Measurements from ENCODE around the gene PLK3.
"Not testable (repeated sequence)": the region's sequence is repeated elsewhere in the genome, so short reads cannot be mapped to it uniquely, and the experiment has no call there.

PLK3 gene

GRCh38 chr1:44821240-44821715 lies 21.1 kb downstream of the PLK3 start:
- TF ChIP-seq, protein P1, sequence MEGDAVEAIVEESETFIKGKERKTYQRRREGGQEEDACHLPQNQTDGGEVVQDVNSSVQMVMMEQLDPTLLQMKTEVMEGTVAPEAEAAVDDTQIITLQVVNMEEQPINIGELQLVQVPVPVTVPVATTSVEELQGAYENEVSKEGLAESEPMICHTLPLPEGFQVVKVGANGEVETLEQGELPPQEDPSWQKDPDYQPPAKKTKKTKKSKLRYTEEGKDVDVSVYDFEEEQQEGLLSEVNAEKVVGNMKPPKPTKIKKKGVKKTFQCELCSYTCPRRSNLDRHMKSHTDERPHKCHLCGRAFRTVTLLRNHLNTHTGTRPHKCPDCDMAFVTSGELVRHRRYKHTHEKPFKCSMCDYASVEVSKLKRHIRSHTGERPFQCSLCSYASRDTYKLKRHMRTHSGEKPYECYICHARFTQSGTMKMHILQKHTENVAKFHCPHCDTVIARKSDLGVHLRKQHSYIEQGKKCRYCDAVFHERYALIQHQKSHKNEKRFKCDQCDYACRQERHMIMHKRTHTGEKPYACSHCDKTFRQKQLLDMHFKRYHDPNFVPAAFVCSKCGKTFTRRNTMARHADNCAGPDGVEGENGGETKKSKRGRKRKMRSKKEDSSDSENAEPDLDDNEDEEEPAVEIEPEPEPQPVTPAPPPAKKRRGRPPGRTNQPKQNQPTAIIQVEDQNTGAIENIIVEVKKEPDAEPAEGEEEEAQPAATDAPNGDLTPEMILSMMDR (IDR thresholded peaks at IDR 0.05; ENCODE audit: low read depth, low read length): no peak
- DNase-seq (ENCODE audit: extremely low read depth, low read depth): no peak

GRCh38 chr1:44822131-44822701 lies 22.0 kb downstream of the PLK3 start:
- TF ChIP-seq, protein P1 (IDR thresholded peaks at IDR 0.05; ENCODE audit: low read depth, low read length): no peak
- no peak for DNase-seq (ENCODE audit: extremely low read depth, low read depth)

DNA sequence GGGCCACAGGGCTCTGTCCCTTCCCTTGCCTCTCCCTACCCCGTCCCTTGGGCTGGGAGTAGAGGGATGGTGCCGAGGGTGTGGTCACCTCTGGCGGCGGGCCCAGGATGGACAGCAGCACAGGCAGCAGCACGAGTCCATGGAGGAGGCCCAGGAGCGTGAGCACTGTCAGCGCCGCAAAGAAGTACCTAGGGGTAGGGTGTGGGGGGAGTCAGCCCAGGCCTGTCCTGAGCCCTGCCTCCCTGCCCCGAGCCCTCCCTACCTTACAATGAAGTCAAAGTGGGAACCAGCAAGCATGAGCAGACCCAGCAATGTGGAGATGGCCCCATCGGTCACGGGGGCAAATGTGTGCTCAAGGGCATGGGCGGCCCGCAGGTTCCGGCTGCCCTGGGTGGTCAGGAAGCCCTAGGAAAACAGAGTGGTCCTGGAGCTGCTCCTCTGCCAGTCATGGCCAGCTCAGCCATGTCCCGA lies 22.8 kb downstream of the PLK3 start:
- TF ChIP-seq, protein P1 (IDR thresholded peaks at IDR 0.05; ENCODE audit: low read depth, low read length): no peak
- no peak for DNase-seq (ENCODE audit: extremely low read depth, low read depth)

- not testable (repeated sequence) for DNase-seq (ENCODE audit: extremely low read depth, low read depth)
Measured at GRCh38 chr1:44824392-44824791, 24.2 kb downstream of the PLK3 start.

DNA sequence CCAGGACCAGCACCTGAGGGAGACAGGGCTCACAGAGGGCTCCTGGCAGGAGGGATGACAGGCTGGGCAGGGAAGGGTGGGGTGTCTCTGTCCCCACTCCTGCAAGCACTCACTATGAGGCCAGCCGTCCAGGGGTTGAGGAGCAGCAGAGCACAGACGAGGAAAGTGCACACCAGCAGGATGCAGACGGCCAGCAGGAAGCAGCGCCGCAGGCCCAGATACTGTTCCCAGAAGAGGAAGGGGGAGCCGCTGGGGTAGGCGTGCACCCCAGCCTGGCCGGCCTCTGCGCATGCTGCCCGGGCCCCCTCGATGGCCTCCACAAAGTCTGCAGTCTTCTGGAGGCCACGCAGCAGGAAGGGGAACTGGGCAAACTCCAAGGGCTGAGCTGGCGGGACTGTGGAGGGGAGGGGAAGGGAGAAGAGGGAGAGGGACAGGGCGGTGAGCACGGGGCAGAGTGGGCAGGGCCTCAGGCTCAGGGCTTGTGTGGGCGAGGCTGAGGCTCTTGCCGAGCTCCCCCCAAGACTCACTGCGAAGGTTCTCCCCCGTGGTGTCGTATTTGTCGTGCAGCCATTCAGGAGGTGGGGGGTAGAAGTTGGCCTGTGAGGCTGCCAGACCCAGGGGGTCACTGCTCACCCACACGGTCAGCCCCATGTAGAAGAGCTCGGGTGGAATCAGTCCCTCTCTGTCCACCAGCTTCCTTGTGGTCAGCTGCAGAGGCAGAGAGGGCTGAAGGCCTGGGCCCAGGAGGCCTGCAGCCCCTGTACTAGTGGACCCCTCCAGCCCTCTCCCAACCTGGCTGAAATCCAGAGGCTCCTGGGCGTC lies 26.4 kb downstream of the PLK3 start:
- TF ChIP-seq, protein P1 (IDR thresholded peaks at IDR 0.05; ENCODE audit: low read depth, low read length): no peak
- no peak for DNase-seq (ENCODE audit: extremely low read depth, low read depth)

- TF ChIP-seq, protein P1 (IDR thresholded peaks at IDR 0.05; ENCODE audit: low read depth, low read length): no peak
Measured at GRCh38 chr1:44827197-44828002, 27.2 kb downstream of the PLK3 start.

GRCh38 chr1:44828003-44828651 lies 27.9 kb downstream of the PLK3 start:
- TF ChIP-seq, protein P1 (IDR thresholded peaks at IDR 0.05; ENCODE audit: low read depth, low read length): no peak
- no peak for DNase-seq (ENCODE audit: extremely low read depth, low read depth)

More at GRCh38 chr1:44827197-44828002, 27.2 kb downstream of the PLK3 start:
- no peak for DNase-seq (ENCODE audit: extremely low read depth, low read depth)

Measured in AG09319 (cell line).